ENCODE data around the gene RPP25L.

Gene RPP25L

GRCh38 chr9:34610434-34611206 lies 1.3 kb downstream of the RPP25L start:
- DNase-seq = no peak

DNA sequence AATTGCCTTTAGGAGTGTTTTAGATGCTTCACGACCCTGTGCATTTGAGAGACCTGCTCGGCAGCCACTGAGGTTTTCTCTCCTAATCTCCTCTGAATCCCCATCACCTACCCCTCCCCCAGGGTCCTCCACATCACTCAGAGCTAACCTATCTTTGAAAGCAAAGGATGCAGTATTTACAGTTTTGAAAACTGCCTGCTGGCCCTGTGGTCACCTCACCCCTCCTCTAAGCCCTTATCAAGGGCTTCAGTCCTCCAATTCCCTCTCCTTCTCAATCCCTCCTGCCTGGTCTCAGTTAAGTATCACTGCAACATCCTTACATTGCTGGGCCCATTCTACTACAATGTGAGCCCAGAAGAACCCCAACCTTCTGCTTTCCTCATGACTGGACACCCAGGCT lies 4.6 kb downstream of the RPP25L start:
- DNase-seq = no peak

DNA sequence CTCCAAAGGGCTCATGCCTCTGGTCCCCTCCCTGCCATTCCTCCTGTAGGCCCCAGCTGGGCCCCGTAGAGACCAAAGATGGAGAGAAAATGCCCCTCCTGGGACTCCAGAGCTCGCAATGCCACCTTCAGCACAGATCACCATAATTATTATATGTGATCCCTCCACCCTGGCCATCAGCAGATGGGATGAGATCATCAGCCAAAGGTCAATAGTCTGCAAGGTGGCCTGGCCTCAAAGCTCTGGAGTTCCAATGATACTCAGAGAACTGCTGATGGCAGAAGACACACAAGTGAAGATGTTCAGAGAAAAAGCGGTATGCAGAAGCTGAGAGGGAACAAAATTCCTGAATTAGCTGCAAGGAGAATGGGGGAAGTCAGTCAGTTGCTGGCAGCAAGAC lies 5.0 kb downstream of the RPP25L start:
- no peak for DNase-seq

DNA sequence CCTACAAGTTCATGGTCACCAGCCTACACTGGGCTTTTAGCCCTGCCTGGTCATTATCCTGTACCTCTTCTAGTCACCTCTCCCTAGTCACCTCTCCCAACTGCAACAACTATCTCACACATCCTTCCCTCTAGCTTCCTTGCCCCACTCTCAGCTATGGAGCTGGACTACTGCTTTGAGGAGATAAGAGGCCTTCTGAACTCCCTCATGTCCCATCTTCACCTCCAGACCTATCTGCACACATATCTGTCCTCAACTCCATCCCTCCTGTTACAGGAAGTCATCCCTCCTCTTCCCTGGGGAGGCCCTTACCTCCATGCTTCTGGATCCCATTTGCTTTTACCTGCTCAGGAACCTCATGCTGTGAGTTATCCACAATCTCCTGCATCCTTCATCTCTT lies 5.7 kb downstream of the RPP25L start:
- no peak for DNase-seq

DNA sequence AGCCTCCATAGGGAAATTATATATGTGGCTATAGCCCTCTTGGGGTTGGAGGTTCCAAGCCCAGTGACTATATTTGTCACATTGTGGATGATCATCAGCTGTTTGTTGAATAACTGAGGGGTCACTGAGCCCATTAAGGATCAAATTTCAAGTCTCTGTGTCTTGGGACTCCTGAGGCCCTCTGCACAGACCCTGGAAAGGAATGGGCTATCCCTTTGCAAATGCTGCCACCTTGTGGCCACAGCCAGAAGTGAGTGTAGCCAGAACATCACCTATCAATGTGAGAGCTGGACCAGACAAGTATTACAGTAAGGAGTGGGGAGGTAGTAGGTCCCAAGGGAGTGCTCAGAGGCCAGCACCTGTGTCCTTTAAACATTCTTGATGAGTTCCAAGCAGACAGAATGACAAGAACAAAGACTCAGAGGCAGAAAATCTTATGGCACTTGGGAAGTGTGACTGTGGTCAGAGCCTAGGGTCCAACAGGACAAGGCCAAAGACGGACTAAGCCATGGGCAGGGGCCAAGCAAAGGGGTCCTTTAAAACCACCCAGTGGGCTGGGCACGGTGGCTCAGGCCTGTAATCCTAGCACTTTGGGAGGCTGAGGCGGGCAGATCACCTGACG lies 8.2 kb downstream of the RPP25L start:
- DNase-seq = peak; percentile 65

GRCh38 chr9:34601937-34602573 lies 9.8 kb downstream of the RPP25L start:
- DNase-seq = no peak

GRCh38 chr9:34600908-34601307 lies 11.0 kb downstream of the RPP25L start:
- no peak for DNase-seq

DNA sequence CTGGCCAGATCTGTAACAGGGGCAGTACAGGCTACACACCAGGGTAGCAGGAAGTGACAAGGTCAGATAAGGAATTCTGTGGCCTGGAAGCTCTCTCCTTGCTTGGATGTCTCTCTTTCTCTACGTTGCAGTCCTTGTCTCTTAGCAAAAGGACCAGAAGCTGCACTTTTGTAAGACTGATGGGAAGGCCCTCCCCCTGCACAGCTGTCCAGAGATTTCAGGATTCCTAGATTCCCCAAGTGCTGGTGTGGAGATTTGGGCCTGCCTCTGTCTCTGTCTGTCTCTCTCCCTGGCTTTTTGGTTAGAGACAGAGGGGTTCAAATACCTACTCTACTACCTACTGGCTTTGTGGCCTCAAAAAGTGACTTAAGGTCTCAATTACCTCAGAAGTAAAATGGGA lies 12.4 kb downstream of the RPP25L start:
- no peak for DNase-seq

- DNase-seq = no peak
Observed at GRCh38 chr9:34594177-34594576, 17.7 kb downstream of the RPP25L start.

- DNase-seq = peak; percentile 19
Observed at GRCh38 chr9:34592895-34593601, 18.8 kb downstream of the RPP25L start.

- DNase-seq = peak; percentile 70
Observed at GRCh38 chr9:34591917-34592866, 19.7 kb downstream of the RPP25L start.

GRCh38 chr9:34591248-34591916 lies 20.5 kb downstream of the RPP25L start:
- peak; percentile 76 for DNase-seq

DNA sequence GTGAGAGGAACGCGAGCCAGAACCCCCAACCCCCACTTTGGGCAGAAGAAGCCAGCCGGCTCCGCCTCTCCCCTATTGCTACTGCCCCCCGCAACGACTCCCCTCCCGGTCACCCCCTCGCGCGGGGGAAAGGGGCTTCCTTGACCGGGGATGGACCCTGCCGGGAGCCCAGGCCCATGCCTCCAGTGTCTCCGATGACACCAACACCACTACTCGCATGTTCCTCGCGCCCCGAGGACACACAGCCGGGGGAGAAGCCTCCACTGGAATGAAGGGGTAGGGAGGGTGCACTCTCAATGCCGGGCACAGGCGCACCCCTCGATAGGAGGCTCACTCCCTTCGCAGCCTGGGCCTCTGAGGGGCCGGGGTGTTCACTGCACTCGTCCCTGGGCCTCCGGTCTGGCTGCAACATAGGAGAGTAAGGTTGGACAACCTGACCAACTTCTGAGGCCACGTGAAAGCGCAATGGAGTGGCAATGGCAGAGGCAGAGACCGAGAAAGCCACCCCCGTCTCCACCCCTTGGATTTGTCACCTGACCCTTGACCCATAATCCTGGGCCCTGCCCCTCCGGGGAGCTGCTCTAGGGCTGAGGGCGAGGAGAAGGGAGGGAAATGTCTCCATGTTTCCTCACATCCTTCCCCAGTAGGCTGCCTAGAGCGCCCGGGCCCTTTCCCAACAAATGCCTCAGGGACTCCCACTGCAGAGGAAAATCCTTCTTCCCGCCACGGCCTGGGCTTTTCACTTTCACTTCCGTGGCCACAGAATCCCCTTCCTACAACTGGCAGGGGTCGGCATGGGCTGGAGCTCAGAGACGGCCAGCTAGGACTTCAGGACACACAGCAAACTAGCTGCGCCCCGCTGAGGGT lies 21.3 kb downstream of the RPP25L start:
- peak; percentile 8 for DNase-seq

DNA sequence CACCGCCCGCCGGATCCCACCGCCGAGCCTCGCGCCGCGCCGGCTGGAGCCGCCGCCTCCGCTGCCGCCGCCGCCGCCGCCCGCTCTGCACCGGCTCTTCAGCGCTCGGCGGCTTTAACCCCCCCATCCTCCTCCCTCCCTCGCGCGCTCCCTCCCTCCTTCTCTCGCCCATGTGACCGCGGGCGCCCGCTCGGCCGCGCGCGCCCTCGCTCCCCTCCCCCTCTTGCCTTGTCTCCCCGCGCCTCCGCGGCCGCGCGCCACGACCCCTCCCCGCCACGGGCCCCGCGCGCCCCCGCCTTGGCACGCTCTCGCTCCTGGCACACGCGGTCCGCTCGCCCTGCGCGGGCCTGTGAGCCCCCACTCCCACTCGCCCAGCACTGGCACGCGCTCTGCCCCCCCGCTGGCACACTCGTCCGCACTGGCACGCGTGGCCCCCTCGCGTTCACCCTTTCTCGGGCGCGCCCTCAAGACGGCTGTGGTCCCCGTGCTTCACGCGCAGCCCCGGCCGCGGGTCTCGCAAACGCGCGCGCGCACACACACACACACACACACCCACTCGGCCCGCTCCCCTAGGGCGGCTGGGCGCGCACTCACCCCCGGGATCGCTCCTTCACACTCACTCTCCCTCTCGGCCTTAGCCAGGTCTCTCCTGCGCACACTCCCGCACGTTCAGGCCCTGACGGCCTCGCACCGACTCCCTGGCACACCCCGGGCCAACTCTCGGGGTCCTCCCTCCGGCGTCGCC lies 22.1 kb downstream of the RPP25L start, which contains the start of gene CNTFR:
Gene CNTFR (minus strand): TSS at position 89 of the 745 bp plus-strand sequence. CDS start 20,743 bp downstream, outside the sequence.
- DNase-seq = no peak

GRCh38 chr9:34588671-34589635 lies 22.9 kb downstream of the RPP25L start:
- no peak for DNase-seq

GRCh38 chr9:34587271-34587670 lies 24.6 kb downstream of the RPP25L start:
- no peak for DNase-seq

DNA sequence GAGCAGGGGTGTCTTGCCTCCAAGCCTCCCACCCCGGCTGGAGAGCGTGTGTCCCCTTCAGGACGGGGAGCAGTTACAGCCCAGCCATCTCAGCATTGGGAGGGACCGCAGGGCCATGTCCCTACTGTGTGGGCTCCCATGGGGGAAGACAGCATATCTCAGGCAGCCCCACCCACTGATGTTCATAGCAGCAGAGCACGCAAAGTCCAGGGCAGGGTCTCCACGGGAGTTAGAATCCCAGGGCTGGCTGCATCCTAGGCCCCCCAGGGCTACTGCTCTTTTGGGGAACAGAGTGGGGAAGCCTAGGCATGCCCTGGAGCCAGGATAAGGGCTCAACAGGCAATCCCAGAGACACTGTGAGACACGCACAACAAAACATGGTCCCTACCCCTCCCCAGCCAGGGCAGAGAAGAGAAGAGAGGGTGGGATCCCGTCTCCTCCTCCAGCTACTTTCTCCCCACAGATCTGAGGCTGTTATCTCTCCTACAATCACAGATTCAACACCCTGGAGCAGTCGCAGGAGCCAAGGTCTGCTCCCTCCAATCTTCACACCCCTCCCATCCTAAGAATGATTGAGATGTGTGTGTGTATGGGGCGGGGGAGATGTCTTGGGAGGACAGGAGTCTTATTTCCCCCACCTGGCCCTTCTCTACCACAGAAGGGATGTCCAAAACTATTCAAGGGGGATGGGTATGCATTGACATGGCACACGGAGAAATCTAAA lies 25.8 kb downstream of the RPP25L start:
- no peak for DNase-seq

DNA sequence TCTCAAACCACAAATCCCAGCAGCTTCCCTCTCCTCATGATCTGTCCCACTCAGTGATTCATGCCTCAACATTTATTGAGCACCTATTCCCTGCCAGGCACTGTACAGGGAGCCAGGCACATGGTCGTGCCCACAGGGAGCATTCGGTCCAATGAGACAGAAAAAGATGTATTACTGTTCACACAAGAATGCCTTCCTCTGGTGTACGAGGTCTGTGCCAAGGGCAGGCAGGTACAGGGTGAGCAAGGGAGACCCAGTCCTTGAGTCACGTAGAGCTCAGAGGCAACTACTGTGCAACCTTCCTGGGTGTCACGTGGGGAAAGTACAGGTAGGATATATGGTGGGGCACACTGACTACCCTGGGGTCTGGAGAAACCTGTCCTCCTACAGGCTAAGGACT lies 26.9 kb downstream of the RPP25L start:
- DNase-seq = no peak

All from inflammatory macrophage treated with lipopolysaccharide for 4 hours (primary cell).